GM19438 (cell line): ENCODE measurements around the gene DNAJB6.
A peak's percentile ranks its signal among the peaks of the same experiment; 100 is the strongest.

Experiments used
- ATAC-seq: cut with Tn5 transposase; IDR thresholded peaks from one replicate; pipeline ENCODE4 v1.9.1; 2021; ENCODE audit warnings: low read depth; ENCODE audit not compliant: unreplicated experiment

The DNAJB6 gene

GRCh38 chr7:157423886-157424565 lies 87.2 kb downstream of the DNAJB6 start:
- no peak for ATAC-seq

- no peak for ATAC-seq
Observed at GRCh38 chr7:157425137-157425731, 88.4 kb downstream of the DNAJB6 start.

GRCh38 chr7:157425761-157426160 lies 89.0 kb downstream of the DNAJB6 start:
- no peak for ATAC-seq

- no peak for ATAC-seq
Observed at GRCh38 chr7:157426463-157427301, 89.9 kb downstream of the DNAJB6 start.

- ATAC-seq: no peak
Observed at GRCh38 chr7:157427811-157428553, 91.2 kb downstream of the DNAJB6 start.

- no peak for ATAC-seq
Observed at GRCh38 chr7:157428554-157428945, 91.7 kb downstream of the DNAJB6 start.

- no peak for ATAC-seq
Observed at GRCh38 chr7:157429001-157429679, 92.3 kb downstream of the DNAJB6 start.

GRCh38 chr7:157429680-157430224 lies 92.9 kb downstream of the DNAJB6 start:
- ATAC-seq: no peak

- no peak for ATAC-seq
Observed at GRCh38 chr7:157430721-157431120, 93.9 kb downstream of the DNAJB6 start.

GRCh38 chr7:157431173-157431950 lies 94.6 kb downstream of the DNAJB6 start:
- ATAC-seq: no peak

GRCh38 chr7:157431951-157432540 lies 95.2 kb downstream of the DNAJB6 start:
- ATAC-seq: no peak

- no peak for ATAC-seq
Observed at GRCh38 chr7:157432541-157432956, 95.7 kb downstream of the DNAJB6 start.

- peak; percentile 72 for ATAC-seq
Observed at GRCh38 chr7:157432957-157433576, 96.3 kb downstream of the DNAJB6 start.

- no peak for ATAC-seq
Observed at GRCh38 chr7:157433628-157434027, 96.8 kb downstream of the DNAJB6 start.

GRCh38 chr7:157434231-157434630 lies 97.4 kb downstream of the DNAJB6 start:
- no peak for ATAC-seq

GRCh38 chr7:157434701-157435100 lies 97.9 kb downstream of the DNAJB6 start:
- ATAC-seq: no peak

- ATAC-seq: no peak
Observed at GRCh38 chr7:157436076-157436475, 99.3 kb downstream of the DNAJB6 start.

- no peak for ATAC-seq
Observed at GRCh38 chr7:157436763-157437480, 100.1 kb downstream of the DNAJB6 start.
